Fibroblast of skin of back (primary cell): ENCODE measurements around the gene M1AP.

Source experiments
- DNase-seq: peaks from one replicate; pipeline ENCODE4 v3.0.0-alpha.2; 2013

M1AP gene

GRCh38 chr2:74593826-74594772 lies 54.0 kb downstream of the M1AP start:
- DNase-seq: no peak

GRCh38 chr2:74588664-74589063 lies 59.5 kb downstream of the M1AP start:
- DNase-seq: no peak

DNA sequence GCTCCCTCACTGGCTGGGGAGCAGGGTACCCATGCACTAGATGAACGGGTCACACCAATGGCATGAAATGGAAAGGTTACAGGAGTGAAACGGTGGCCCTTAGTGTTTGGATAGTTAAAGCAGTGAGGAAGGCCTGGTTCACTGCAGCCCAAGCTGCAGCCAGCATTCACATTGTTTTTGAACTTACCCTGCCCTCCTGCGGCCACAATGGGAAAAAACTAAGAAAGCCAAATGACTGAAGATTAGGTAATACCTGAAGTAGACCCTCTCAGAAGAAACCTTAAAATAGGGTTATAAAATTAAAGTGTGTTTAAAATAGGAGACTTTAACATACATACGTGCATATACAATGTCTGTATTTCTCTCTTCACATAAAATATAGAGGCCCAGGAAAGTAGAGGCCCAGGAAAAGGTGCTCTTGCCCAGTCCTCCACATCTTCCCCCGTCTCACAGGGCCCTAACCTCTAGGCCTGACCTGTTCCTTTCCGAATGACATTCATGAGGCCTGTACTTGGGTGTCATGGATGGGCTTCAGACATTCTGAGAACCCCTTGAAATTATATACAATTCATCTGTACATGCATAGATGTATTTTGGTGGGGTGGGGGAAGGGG lies 60.4 kb downstream of the M1AP start:
- DNase-seq: peak; percentile 73

- no peak for DNase-seq
These were observed 62.5 kb downstream of the M1AP start for GRCh38 chr2:74585406-74586185.

DNA sequence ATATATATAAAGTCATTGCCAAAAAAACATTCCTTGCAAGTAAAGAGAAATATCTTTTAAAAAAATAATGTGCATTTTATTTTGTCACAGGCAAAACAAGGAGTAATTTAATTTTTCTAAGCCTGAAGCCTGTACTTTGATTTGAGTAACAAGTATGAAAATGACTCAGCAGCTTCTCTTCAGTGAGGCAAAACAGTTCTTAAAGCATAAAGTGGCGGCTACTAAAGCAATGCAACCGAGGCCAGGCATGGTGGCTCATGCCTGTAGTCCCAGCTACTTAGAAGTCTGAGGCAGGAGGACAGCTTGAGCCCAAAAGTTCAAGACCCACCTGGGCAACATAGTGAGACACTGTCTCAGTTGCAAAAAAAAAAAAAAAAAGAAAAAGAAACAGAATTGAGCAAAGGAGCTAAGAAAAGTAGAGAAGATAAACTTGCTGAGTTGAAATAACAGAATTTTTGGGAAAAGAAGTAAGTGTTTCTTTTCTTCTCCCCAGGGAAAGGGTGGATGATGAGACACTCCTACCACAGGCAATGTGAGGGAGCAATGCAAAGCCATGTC lies 64.0 kb downstream of the M1AP start:
- peak; percentile 66 for DNase-seq

DNA sequence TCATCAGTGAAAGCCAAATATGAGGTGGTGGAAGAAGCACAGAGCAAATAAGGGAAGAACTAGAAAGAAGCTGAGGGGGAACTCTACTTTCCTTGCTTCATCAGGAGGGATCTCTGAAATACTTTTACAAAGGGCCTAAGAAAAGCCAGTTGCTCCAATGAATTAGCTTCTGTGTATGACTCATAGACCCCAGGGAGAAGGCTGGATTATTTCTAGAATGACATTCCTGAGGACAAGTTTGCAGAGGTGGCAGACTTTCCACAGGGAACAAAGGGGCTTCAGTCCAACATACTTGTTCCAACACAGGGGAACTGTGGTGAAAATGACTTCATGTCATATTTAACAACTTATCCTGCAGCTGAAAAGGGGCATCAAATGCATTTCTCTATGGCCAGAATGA lies 64.6 kb downstream of the M1AP start:
- DNase-seq: peak; percentile 93

DNA sequence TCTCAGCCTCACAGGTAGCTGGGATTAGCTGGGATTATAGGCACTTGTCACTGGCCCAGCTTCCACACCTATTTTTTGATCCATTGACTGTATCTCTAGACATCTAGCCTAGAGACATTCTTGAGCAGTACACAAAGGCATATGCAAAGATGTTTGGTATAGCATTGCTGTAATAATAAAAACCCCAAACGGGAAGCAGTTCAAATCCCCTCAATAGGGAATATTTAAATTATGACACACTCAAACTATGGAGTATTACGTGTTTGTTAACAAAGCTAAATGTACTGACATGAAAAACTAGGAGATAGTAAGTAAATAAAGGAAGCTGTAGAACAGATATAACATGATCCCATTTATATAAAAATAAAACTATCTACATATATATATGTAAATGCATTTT lies 65.9 kb downstream of the M1AP start:
- DNase-seq: no peak

DNA sequence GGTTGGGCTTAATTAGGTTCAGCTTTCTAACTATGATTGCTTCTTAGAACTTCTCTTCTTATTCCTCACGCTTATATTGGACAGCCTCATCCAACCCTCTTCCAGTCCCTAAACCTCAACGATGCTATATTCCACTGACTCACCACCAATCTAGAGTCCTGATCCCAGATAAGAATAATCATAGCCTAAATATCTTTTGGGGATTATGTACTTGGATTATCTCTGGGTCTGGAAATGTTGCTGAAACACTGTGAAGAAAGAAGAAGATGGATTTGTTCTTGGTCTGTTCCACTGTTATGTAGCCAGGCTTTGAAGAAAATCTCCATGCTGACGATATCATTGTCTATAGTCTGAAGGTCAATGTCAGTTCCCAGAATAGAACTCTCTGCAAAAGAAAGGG lies 66.7 kb downstream of the M1AP start:
- no peak for DNase-seq

GRCh38 chr2:74578408-74578807 lies 69.7 kb downstream of the M1AP start:
- no peak for DNase-seq

- peak; percentile 45 for DNase-seq
These were observed 70.7 kb downstream of the M1AP start for GRCh38 chr2:74577448-74577847.

DNA sequence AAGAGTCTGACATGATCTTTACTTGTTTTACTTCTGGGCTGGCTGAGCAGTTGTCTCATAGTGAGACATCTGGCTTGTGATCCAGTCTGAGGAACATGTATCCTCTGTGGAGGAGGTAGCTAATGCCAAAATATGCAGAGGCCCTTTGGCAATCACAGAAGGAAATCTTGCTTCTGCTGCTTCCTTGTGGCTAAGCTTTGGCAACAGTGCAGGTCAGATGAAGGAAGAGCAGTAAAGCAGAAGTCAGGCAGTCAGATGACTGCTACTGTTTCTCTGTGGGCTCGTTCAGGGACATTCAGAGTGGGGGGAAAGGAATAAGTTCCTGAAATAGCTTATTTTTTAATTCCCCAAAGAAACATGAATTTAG lies 71.3 kb downstream of the M1AP start:
- DNase-seq: peak; percentile 63

GRCh38 chr2:74576211-74576862 lies 71.8 kb downstream of the M1AP start:
- DNase-seq: peak; percentile 42

GRCh38 chr2:74575320-74575719 lies 72.8 kb downstream of the M1AP start:
- no peak for DNase-seq

GRCh38 chr2:74573747-74574562 lies 74.2 kb downstream of the M1AP start:
- peak; percentile 77 for DNase-seq

DNA sequence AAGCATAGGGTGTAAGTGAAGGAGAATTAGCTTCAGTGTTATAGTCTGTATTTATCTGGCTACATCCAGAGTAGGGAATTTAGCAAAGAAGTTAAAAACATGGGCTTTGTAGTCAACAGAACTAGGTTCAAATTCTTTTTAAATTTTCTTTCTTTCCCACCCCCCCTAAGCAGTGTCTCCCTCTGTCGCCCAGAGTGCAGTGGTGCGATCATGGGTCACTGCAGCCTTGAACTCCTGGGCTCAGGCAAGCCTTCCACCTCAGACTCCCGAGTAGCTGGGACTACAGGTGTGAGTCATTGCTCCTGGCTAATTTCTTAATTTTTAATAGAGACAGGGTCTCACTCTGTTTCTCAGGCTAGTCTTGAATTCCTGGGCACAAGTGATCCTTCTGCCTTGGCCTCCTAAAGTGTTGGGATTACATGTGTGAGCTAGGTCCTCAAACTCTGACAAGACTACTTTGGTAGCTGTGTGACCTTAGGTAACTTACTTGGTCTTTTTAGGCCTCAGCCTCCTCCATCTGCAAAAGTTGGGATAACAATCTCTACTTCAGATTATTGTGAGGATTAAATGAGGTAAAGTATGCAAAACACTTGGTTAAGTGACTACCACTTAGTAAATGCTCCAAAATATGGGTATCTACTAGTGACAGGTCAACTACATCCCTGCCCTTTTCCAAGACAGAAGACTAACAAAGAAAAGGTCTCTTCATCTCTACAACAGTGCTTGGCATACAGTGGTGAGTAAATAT lies 75.8 kb downstream of the M1AP start:
- DNase-seq: no peak

- no peak for DNase-seq
These were observed 77.1 kb downstream of the M1AP start for GRCh38 chr2:74571058-74571457.

DNA sequence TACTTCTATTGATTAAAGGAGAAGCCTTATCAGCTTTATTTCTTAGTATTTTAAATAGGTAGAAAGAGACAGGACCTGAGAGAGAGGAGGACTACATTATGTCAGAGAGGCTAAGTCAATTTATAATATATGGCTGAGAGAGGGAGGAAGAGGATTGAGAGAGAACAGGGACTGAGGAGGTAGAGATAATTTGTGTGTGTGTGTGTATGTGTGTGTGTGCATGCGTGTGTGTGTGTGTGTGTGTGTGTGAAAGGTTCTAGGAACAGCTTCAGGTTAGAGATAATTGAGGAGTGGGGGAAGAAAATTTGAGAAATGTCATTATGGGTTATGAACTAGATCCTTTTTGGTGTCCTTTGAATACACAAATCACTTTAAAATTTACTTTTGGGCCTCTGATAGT lies 78.4 kb downstream of the M1AP start:
- DNase-seq: no peak

GRCh38 chr2:74567881-74568280 lies 80.2 kb downstream of the M1AP start:
- DNase-seq: peak; percentile 91

GRCh38 chr2:74566754-74567085 lies 81.4 kb downstream of the M1AP start:
- DNase-seq: peak; percentile 99

- no peak for DNase-seq
These were observed 81.9 kb downstream of the M1AP start for GRCh38 chr2:74566076-74566753.
